ENCODE results near the gene ANKS1A. TPM values are rescaled to one million over a fixed set of nuclear protein-coding genes. Genes with fewer than 3 reads are reported as not detected.
"Not testable (repeated sequence)": the region's sequence is repeated elsewhere in the genome, so short reads cannot be mapped to it uniquely, and the experiment has no call there.

ANKS1A gene, protein sequence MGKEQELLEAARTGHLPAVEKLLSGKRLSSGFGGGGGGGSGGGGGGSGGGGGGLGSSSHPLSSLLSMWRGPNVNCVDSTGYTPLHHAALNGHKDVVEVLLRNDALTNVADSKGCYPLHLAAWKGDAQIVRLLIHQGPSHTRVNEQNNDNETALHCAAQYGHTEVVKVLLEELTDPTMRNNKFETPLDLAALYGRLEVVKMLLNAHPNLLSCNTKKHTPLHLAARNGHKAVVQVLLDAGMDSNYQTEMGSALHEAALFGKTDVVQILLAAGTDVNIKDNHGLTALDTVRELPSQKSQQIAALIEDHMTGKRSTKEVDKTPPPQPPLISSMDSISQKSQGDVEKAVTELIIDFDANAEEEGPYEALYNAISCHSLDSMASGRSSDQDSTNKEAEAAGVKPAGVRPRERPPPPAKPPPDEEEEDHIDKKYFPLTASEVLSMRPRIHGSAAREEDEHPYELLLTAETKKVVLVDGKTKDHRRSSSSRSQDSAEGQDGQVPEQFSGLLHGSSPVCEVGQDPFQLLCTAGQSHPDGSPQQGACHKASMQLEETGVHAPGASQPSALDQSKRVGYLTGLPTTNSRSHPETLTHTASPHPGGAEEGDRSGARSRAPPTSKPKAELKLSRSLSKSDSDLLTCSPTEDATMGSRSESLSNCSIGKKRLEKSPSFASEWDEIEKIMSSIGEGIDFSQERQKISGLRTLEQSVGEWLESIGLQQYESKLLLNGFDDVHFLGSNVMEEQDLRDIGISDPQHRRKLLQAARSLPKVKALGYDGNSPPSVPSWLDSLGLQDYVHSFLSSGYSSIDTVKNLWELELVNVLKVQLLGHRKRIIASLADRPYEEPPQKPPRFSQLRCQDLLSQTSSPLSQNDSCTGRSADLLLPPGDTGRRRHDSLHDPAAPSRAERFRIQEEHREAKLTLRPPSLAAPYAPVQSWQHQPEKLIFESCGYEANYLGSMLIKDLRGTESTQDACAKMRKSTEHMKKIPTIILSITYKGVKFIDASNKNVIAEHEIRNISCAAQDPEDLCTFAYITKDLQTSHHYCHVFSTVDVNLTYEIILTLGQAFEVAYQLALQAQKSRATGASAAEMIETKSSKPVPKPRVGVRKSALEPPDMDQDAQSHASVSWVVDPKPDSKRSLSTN
- total RNA-seq = 18.5 and 25.4 TPM in 2 replicates
- 15.9 and 17.5 TPM in 2 replicates for polyA plus RNA-seq

- H3K36me3 ChIP-seq (replicated peaks; ENCODE audit: insufficient read depth, low read depth) = no peaks in the 10 kb centered on the region
- peak within 1 kb of the TSS; percentile 89 for H3K4me2 ChIP-seq
- H4K20me1 ChIP-seq (ENCODE audit: insufficient read depth, poor library complexity, severe bottlenecking) = peaks cover 9% of the 10 kb centered on the region
- H3K27me3 ChIP-seq = no peaks in the 10 kb centered on the region
- H3K9me3 ChIP-seq (ENCODE audit: low read depth) = no peaks in the 10 kb centered on the region
- H3K4me3 ChIP-seq = peak within 1 kb of the TSS; percentile 37
- no peak for TF ChIP-seq EZH2 (IDR thresholded peaks at IDR 0.05; ENCODE audit: borderline replicate concordance)
- TF ChIP-seq, protein P1, sequence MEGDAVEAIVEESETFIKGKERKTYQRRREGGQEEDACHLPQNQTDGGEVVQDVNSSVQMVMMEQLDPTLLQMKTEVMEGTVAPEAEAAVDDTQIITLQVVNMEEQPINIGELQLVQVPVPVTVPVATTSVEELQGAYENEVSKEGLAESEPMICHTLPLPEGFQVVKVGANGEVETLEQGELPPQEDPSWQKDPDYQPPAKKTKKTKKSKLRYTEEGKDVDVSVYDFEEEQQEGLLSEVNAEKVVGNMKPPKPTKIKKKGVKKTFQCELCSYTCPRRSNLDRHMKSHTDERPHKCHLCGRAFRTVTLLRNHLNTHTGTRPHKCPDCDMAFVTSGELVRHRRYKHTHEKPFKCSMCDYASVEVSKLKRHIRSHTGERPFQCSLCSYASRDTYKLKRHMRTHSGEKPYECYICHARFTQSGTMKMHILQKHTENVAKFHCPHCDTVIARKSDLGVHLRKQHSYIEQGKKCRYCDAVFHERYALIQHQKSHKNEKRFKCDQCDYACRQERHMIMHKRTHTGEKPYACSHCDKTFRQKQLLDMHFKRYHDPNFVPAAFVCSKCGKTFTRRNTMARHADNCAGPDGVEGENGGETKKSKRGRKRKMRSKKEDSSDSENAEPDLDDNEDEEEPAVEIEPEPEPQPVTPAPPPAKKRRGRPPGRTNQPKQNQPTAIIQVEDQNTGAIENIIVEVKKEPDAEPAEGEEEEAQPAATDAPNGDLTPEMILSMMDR (IDR thresholded peaks at IDR 0.05; ENCODE audit: poor library complexity) = no peak
- TF ChIP-seq EZH2phosphoT487 (IDR thresholded peaks at IDR 0.05; ENCODE audit: low read depth, severe bottlenecking, unreplicated experiment) = no peak
- DNase-seq (ENCODE audit: low spot score) = peak; percentile 94
- peak within 1 kb of the TSS; percentile 72 for H2AFZ ChIP-seq
- peaks cover 6% of the 10 kb centered on the region for H3K4me1 ChIP-seq (ENCODE audit: insufficient read depth)
- H3K9me2 ChIP-seq (replicated peaks; ENCODE audit: insufficient read depth) = no peaks in the 10 kb centered on the region
- H3K27ac ChIP-seq = peak within 1 kb of the TSS; percentile 94
- WGBS (ENCODE audit: low lambda C conversion rate, missing lambda C conversion rate) = 0% methylated on average over 25 of the region's 60 CpGs
- peaks cover 83% of the 10 kb centered on the region for H3K79me2 ChIP-seq
Measured at GRCh38 chr6:34888874-34889555, at the start of gene ANKS1A. TSS of gene ANKS1A (plus strand) at chr6:34889255. CDS start at chr6:34889403, 148 bp downstream.

- Histone ChIP-seq H3K9me2 (replicated peaks; ENCODE audit: insufficient read depth) (no peaks in the 10 kb centered on the region), H3K4me2 (no peak overlapping the region), H2AFZ (no peak overlapping the region), H3K4me3 (no peak overlapping the region), H3K27ac (no peak overlapping the region), H3K27me3 (no peaks in the 10 kb centered on the region), H3K9me3 (ENCODE audit: low read depth) (no peaks in the 10 kb centered on the region), H3K4me1 (ENCODE audit: insufficient read depth) (no peaks in the 10 kb centered on the region), H3K79me2 (no peaks in the 10 kb centered on the region), H4K20me1 (ENCODE audit: insufficient read depth, poor library complexity, severe bottlenecking) (no peaks in the 10 kb centered on the region), H3K36me3 (replicated peaks; ENCODE audit: insufficient read depth, low read depth) (no peaks in the 10 kb centered on the region)
- no peak for DNase-seq (ENCODE audit: low spot score)
- 99% methylated on average over 15 of the region's 15 CpGs for WGBS (ENCODE audit: low lambda C conversion rate, missing lambda C conversion rate)
- no peak for TF ChIP-seq EZH2 (IDR thresholded peaks at IDR 0.05; ENCODE audit: borderline replicate concordance)
- TF ChIP-seq, protein P1 (IDR thresholded peaks at IDR 0.05; ENCODE audit: poor library complexity) = no peak
- TF ChIP-seq EZH2phosphoT487 (IDR thresholded peaks at IDR 0.05; ENCODE audit: low read depth, severe bottlenecking, unreplicated experiment) = no peak
Measured at GRCh38 chr6:34839666-34840352, 49.2 kb upstream of the ANKS1A start.

GRCh38 chr6:34849066-34849465 is 40.0 kb upstream of the ANKS1A start:
- H3K27ac ChIP-seq; H3K9me3 ChIP-seq (ENCODE audit: low read depth); H2AFZ ChIP-seq; H4K20me1 ChIP-seq (ENCODE audit: insufficient read depth, poor library complexity, severe bottlenecking); H3K36me3 ChIP-seq (replicated peaks; ENCODE audit: insufficient read depth, low read depth); H3K27me3 ChIP-seq; H3K4me2 ChIP-seq; DNase-seq (ENCODE audit: low spot score); H3K79me2 ChIP-seq; H3K4me3 ChIP-seq; H3K9me2 ChIP-seq (replicated peaks; ENCODE audit: insufficient read depth); H3K4me1 ChIP-seq (ENCODE audit: insufficient read depth): not testable (repeated sequence)
- WGBS (ENCODE audit: low lambda C conversion rate, missing lambda C conversion rate) = 98% methylated on average over 6 of the region's 6 CpGs

Measured in hepatocyte (in vitro differentiated cells).